Breast epithelium (tissue), 3 donors: ENCODE data around the gene SLC9A3.

Experiments
- POLR2A ChIP-seq: fragments of 450-650 bp; IDR thresholded peaks from one replicate; pipeline ENCODE4 v1.6.1; 2016; ENCODE audit warnings: antibody characterized with exemption, mild to moderate bottlenecking, moderate library complexity
- POLR2AphosphoS5 ChIP-seq, 3 donors: sonication (generic); formaldehyde crosslinking; IDR thresholded peaks; one replicate each; pipeline ENCODE4 v1.6.1; 2017; ENCODE audit warnings: antibody characterized with exemption in 3 of 3
- TF ChIP-seq, protein P1 (sequence below), 3 donors: fragments of 450-650 bp; IDR thresholded peaks; one replicate each; pipeline ENCODE4 v1.5.1; 2016 to 2017; ENCODE audit warnings: antibody characterized with exemption in 3 of 3, mild to moderate bottlenecking in 3 of 3, moderate library complexity in 3 of 3

DNA sequence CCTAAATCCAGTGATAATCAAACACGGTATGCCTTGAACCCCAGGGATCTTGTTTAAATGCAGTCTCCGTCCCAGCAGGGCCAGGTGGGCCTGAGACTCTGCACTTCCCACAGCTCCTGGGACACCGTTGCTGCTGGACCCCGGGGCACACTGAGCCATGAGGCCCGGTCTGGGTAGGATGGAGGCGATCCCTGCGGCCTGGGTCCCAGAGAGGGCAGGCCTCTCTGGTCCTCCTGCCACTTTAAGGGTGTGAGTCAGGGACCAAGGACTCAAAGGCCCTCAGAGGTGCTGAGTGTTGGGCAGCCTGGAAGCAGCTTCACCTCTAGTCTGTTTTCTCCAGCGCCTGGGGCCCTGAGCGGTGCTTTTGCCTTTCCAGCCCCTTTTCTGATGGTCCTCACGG lies 34.1 kb upstream of the SLC9A3 start:
- TF ChIP-seq, protein P1, sequence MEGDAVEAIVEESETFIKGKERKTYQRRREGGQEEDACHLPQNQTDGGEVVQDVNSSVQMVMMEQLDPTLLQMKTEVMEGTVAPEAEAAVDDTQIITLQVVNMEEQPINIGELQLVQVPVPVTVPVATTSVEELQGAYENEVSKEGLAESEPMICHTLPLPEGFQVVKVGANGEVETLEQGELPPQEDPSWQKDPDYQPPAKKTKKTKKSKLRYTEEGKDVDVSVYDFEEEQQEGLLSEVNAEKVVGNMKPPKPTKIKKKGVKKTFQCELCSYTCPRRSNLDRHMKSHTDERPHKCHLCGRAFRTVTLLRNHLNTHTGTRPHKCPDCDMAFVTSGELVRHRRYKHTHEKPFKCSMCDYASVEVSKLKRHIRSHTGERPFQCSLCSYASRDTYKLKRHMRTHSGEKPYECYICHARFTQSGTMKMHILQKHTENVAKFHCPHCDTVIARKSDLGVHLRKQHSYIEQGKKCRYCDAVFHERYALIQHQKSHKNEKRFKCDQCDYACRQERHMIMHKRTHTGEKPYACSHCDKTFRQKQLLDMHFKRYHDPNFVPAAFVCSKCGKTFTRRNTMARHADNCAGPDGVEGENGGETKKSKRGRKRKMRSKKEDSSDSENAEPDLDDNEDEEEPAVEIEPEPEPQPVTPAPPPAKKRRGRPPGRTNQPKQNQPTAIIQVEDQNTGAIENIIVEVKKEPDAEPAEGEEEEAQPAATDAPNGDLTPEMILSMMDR (IDR thresholded peaks at IDR 0.05), result no peak
- TF ChIP-seq POLR2A (no peak), POLR2AphosphoS5 (IDR thresholded peaks at IDR 0.05) (no peak)
